Endothelial cell of umbilical vein (primary cell): ENCODE data around the gene UFD1. TPM values are rescaled to one million over a fixed set of nuclear protein-coding genes. Genes with fewer than 3 reads are reported as not detected.

Experiments used
- BruUV-seq: library from RNA; stranded (reverse); fragments of 400-500 nt; replicated peaks from 2 replicates; lab custom pipeline; 2021; lab: Mats Ljungman, UMichigan
- CTCF ChIA-PET: fragments of 300-600, 350-600 bp; sonication (Branson Sonifier 250); formaldehyde crosslinking; loops from one replicate; lab custom pipeline; 2021; ENCODE audit warnings: antibody characterized with exemption, inconsistent platforms; lab: Charles Lee
- POLR2A ChIA-PET: fragments of 300-600, 350-600 bp; sonication (Branson Sonifier 250); formaldehyde crosslinking; loops from one replicate; lab custom pipeline; 2021; ENCODE audit warnings: antibody characterized with exemption, inconsistent platforms; lab: Charles Lee
- DNase-seq: peaks from one replicate; pipeline ENCODE4 v3.0.0-alpha.2; 2011; ENCODE audit warnings: low read depth, low spot score
- FAIRE-seq: peaks from 2 replicates; lab custom pipeline; 2011; peaks lifted over from hg19 to GRCh38; lab: Jason Lieb, UNC
- H2AFZ ChIP-seq: 2 replicates; pipeline ENCODE4 v1.6.0; 2012; ENCODE audit warnings: low read depth, low read length, control low read depth, inconsistent platforms
- H3K27ac ChIP-seq: 2 replicates; pipeline ENCODE4 v1.5.1; 2011; ENCODE audit warnings: low read depth, mild to moderate bottlenecking, control low read depth, low read length, moderate library complexity; ENCODE audit not compliant: insufficient read depth
- H3K27me3 ChIP-seq, 2 experiments: 2 replicates each; pipeline versions ENCODE4 v1.6.0 to v1.6.1; 2011; ENCODE audit warnings: low read length in 2 of 2, mixed read lengths in 1 of 2; ENCODE audit not compliant: control insufficient read depth in 2 of 2, insufficient read depth in 2 of 2
- H3K36me3 ChIP-seq, 2 experiments: 2 replicates in 1 of 2; 3 replicates in 1 of 2; pipeline ENCODE4 v1.5.1; 2011; ENCODE audit warnings: low read length in 2 of 2, mild to moderate bottlenecking in 1 of 2, moderate library complexity in 1 of 2; ENCODE audit not compliant: control insufficient read depth in 2 of 2, insufficient read depth in 2 of 2; ENCODE audit errors: extremely low read depth in 1 of 2
- H3K4me1 ChIP-seq: 3 replicates; pipeline ENCODE4 v1.5.1; 2011; ENCODE audit warnings: mild to moderate bottlenecking, low read length; ENCODE audit not compliant: control insufficient read depth, insufficient read depth; ENCODE audit errors: extremely low read depth
- H3K4me2 ChIP-seq: 2 replicates; pipeline ENCODE4 v1.6.1; 2011; ENCODE audit warnings: low read length, control low read depth, mixed read lengths; ENCODE audit not compliant: insufficient read depth
- H3K4me3 ChIP-seq, 3 experiments: fragments of 200-600 bp in 1 of 3; sonication (generic), shearing (Covaris generic) in 1 of 3; replicated peaks in 1 of 3; 2 replicates each; pipeline ENCODE4 v1.5.1; 2011 to 2016; ENCODE audit warnings: control low read depth in 3 of 3, low read length in 3 of 3, mild to moderate bottlenecking in 2 of 3, inconsistent platforms in 1 of 3, low read depth in 1 of 3, moderate library complexity in 1 of 3; ENCODE audit not compliant: insufficient read depth in 1 of 3
- H3K79me2 ChIP-seq: 2 replicates; pipeline ENCODE4 v1.6.0; 2012; ENCODE audit warnings: low read length, inconsistent platforms; ENCODE audit not compliant: control insufficient read depth, insufficient read depth
- H3K9ac ChIP-seq: replicated peaks from 2 replicates; pipeline ENCODE3; 2011; ENCODE audit warnings: low read length, control low read depth; ENCODE audit not compliant: insufficient read depth; ENCODE audit errors: extremely low read depth
- H3K9me1 ChIP-seq: replicated peaks from 3 replicates; pipeline ENCODE4 v1.6.0; 2011; ENCODE audit warnings: mild to moderate bottlenecking, low read length; ENCODE audit not compliant: control insufficient read depth, insufficient read depth; ENCODE audit errors: extremely low read depth
- H3K9me3 ChIP-seq: replicated peaks from 2 replicates; pipeline ENCODE4 v1.5.1; 2012; ENCODE audit warnings: low read length, inconsistent platforms; ENCODE audit not compliant: control insufficient read depth, insufficient read depth
- H4K20me1 ChIP-seq: replicated peaks from 2 replicates; pipeline ENCODE3; 2011; ENCODE audit warnings: mild to moderate bottlenecking, low read length; ENCODE audit not compliant: control insufficient read depth, insufficient read depth; ENCODE audit errors: extremely low read depth
- EZH2 ChIP-seq: IDR thresholded peaks from 2 replicates; pipeline ENCODE4 v1.6.1; 2012; ENCODE audit warnings: borderline replicate concordance, low read depth, mild to moderate bottlenecking, moderate library complexity, low read length, inconsistent platforms; ENCODE audit not compliant: severe bottlenecking
- FOS ChIP-seq: IDR thresholded peaks from 2 replicates; pipeline ENCODE4 v1.6.1; 2011; ENCODE audit warnings: mild to moderate bottlenecking, low read length, moderate library complexity, borderline replicate concordance; ENCODE audit not compliant: insufficient read depth
- GATA2 ChIP-seq: IDR thresholded peaks from 2 replicates; pipeline ENCODE4 v1.7.0; 2011; ENCODE audit warnings: low read depth, mild to moderate bottlenecking, moderate library complexity, mixed read lengths, low read length; ENCODE audit not compliant: insufficient read length, insufficient read depth
- JUN ChIP-seq: IDR thresholded peaks from 2 replicates; pipeline ENCODE4 v1.6.1; 2011; ENCODE audit warnings: borderline replicate concordance, low read depth; ENCODE audit not compliant: insufficient read length, insufficient read depth
- MYC ChIP-seq: IDR thresholded peaks from one replicate; pipeline ENCODE4 v1.6.1; 2011; ENCODE audit warnings: mild to moderate bottlenecking, low read depth, low read length
- POLR2A ChIP-seq: IDR thresholded peaks from 2 replicates; pipeline ENCODE4 v1.6.1; 2012; ENCODE audit warnings: low read depth, mild to moderate bottlenecking, control low read depth, low read length
- POLR2AphosphoS5 ChIP-seq: IDR thresholded peaks from 2 replicates; pipeline ENCODE4 v1.6.1; 2012; ENCODE audit warnings: low read depth, mild to moderate bottlenecking, control low read depth, low read length, moderate library complexity; ENCODE audit not compliant: insufficient read depth
- dilution Hi-C: fragments of 300-500 bp; cut with MboI; formaldehyde crosslinking; loops from one replicate; pipeline ENCODE4 v1.15.0; 2019; ENCODE audit warnings: low sequenced_read_pairs; ENCODE audit not compliant: extremely low pct_ligation_motif_present
- intact Hi-C: fragments of 100-400 bp; cut with micrococcal nuclease; formaldehyde crosslinking; loops from one replicate; pipeline ENCODE4 v1.10.0; 2022
- polyA plus RNA-seq, 4 experiments: library from polyadenylated mRNA; depleted of rRNA in 3 of 4; stranded (reverse) in 3 of 4; unstranded in 1 of 4; fragments of >200 nt; gene quantifications; 2 replicates each; pipeline versions ENCODE4 v1.2.1 to v1.2.3, GENCODE V29; 2011 to 2012; ENCODE audit warnings: missing spikeins in 1 of 4
- total RNA-seq: library from RNA; stranded (reverse); gene quantifications from 2 replicates; pipeline ENCODE4 v1.2.3, GENCODE V29; 2021
- TF ChIP-seq, protein P1 (sequence below): IDR thresholded peaks from 2 replicates; pipeline ENCODE4 v1.6.1; 2011; ENCODE audit not compliant: insufficient read depth, insufficient read length
- TF ChIP-seq, protein P2 (sequence below), 2 donors: IDR thresholded peaks; 1 replicate in 1 of 2; 2 replicates in 1 of 2; pipeline ENCODE4 v1.5.1; 2011; ENCODE audit warnings: low read length in 2 of 2, mild to moderate bottlenecking in 2 of 2, moderate library complexity in 2 of 2, control low read depth in 1 of 2, inconsistent platforms in 1 of 2, low read depth in 1 of 2; ENCODE audit not compliant: insufficient read depth in 1 of 2; ENCODE audit errors: extremely low read depth in 1 of 2

Gene UFD1
- total and polyA plus RNA-seq, 2 donors (not counting 3 experiments of a cell fraction or from before 2014, with no cell fraction given), result 127 to 228 TPM

DNA sequence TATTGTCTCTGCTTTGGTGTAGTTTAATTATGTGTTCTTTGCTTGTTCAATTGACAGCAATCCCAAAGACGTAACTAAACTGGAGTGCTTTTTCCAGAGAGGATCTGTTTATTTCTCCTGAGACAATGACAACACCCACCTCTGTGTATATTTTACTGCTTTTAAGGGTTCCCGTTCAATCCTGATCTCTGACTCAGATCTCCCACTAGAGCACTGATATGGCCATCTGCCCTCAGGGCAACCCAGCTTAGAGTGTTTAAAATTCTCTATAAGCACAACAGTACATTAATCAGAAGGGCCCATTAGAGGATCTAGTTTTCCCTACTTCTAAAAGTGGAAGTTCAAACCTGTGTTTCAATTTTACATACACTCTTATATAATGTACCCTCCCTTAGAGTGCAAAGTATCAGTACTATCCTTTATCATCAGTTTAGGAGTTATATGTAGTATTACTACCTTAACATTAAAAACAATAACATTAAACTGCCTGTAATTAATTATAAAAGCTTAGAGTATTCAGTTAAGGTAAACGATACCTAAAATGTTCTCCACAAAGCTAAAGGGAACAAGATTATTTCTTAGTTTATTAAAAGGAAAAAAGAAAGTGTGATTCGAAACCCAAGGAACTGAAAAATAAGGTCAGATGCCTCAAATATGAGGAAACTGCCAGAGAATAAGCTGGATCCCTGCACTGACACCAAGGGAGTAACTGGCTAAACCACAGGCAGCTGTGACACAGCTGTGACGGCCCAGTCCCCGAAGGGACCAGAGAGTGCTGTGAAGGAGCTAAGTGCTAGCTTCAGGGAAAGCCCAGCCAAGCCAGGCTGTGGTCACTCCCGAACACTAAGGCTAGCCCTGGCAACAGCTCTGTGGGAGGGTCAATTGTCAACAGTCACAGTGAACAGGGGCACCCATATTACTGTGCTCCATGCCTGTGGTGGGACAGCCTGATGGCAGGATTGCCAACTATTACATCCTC lies 15.2 kb downstream of the UFD1 start:
- no peak for TF ChIP-seq POLR2AphosphoS5
- TF ChIP-seq EZH2, result no peak
- no peak for TF ChIP-seq JUN
- no peak for TF ChIP-seq MYC
- TF ChIP-seq POLR2A, result no peak
- TF ChIP-seq, protein P1, sequence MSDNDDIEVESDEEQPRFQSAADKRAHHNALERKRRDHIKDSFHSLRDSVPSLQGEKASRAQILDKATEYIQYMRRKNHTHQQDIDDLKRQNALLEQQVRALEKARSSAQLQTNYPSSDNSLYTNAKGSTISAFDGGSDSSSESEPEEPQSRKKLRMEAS, result no peak
- no peak for TF ChIP-seq GATA2
- TF ChIP-seq, protein P2, sequence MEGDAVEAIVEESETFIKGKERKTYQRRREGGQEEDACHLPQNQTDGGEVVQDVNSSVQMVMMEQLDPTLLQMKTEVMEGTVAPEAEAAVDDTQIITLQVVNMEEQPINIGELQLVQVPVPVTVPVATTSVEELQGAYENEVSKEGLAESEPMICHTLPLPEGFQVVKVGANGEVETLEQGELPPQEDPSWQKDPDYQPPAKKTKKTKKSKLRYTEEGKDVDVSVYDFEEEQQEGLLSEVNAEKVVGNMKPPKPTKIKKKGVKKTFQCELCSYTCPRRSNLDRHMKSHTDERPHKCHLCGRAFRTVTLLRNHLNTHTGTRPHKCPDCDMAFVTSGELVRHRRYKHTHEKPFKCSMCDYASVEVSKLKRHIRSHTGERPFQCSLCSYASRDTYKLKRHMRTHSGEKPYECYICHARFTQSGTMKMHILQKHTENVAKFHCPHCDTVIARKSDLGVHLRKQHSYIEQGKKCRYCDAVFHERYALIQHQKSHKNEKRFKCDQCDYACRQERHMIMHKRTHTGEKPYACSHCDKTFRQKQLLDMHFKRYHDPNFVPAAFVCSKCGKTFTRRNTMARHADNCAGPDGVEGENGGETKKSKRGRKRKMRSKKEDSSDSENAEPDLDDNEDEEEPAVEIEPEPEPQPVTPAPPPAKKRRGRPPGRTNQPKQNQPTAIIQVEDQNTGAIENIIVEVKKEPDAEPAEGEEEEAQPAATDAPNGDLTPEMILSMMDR (IDR thresholded peaks at IDR 0.05; ENCODE audit: extremely low read depth in 1 of 2, insufficient read depth in 1 of 2, low read depth in 1 of 2, low read length in 2 of 2), result no peak
- no peak for TF ChIP-seq FOS
- Histone ChIP-seq H3K9me1 (no peaks in the 10 kb centered on the region), H3K27ac (no peak overlapping the region), H4K20me1 (peaks cover 2% of the 10 kb centered on the region), H3K4me2 (no peak overlapping the region), H3K36me3 (peaks cover 32 to 45% of the 10 kb centered on the region in 2 experiments), H3K4me1 (no peaks in the 10 kb centered on the region), H3K9ac (no peak overlapping the region), H3K27me3 (no peaks in the 10 kb centered on the region), H3K79me2 (no peaks in the 10 kb centered on the region), H3K9me3 (no peaks in the 10 kb centered on the region), H2AFZ (no peak overlapping the region), H3K4me3 (no peak overlapping the region)
- DNase-seq, result no peak
- intact Hi-C loops (no loop called here), dilution Hi-C loops (no loop called here)
- POLR2A ChIA-PET, result no interaction called here
- CTCF ChIA-PET, result interaction anchor here (0.9 to 2.5 kb wide), 7 partner anchors 10 to 284 kb away, joined by 3 to 13 read pairs (median 5); no protein-coding TSS in a partner anchor
- no peak for FAIRE-seq
- no TSS peak for BruUV-seq
